Erythroblast (primary cell): ENCODE data around the gene RCAN2.

Source experiments
- DNase-seq, 2 experiments: peaks; one replicate each; lab custom pipeline; 2025; lab: John Stamatoyannopoulos, UW
- GATA1 ChIP-seq: IDR thresholded peaks from 2 replicates; pipeline ENCODE4 v1.6.1; 2011; ENCODE audit warnings: low read depth, mild to moderate bottlenecking, control low read depth, low read length, moderate library complexity
- POLR2A ChIP-seq: IDR thresholded peaks from 2 replicates; pipeline ENCODE4 v1.6.1; 2011; ENCODE audit warnings: mild to moderate bottlenecking, low read length

The RCAN2 gene

GRCh38 chr6:46234156-46234556 lies 257.1 kb downstream of the RCAN2 start:
- TF ChIP-seq GATA1 (no peak), POLR2A (no peak)
- DNase-seq: no peak

GRCh38 chr6:46233129-46233528 lies 258.1 kb downstream of the RCAN2 start:
- DNase-seq: no peak
- no peak for TF ChIP-seq GATA1
- no peak for TF ChIP-seq POLR2A

DNA sequence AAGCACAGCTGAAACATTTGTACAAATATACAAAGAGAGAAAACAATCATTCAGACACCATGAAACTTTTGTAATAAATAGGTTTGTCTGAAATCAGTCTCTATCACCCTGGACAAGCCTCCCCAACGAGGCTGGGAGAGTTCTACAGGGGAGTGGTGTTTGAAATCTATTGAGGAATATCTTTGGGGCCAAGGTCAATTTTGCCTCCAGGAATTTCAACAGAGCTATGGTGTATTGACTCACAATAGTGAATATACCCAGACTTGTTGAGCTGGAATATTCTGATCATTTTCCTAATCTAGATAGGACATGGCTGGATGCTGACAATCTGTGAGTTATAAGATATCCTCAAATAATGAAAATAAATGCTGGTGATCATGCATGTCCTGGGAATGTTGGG lies 269.0 kb downstream of the RCAN2 start:
- TF ChIP-seq GATA1: no peak
- TF ChIP-seq POLR2A: no peak
- no peak for DNase-seq

DNA sequence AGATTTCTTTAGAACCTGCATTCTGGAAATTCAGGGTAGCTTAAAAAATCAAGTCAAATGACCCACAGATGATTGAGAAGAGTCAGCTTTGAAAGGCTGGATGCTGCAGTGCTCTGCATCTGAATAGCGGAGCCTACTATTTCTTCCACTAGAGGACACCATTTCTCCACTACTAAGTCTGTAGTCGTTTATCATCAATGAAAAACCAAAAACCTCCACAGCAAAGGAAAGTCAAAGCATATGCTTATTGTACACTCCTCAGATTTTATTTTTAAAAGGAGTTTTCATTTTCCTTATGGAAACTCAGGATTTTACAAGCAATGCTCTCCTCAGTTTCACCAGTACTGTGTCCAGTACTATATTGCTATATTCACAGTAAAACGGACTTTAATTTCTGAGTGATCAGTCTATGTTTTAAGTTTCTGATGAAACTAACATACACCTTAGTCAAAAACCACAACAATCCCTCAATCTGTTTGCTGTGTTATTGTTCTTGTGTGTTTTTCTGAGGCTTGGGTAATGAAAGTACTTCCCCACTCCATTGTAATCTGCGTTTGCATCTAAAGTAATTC lies 269.9 kb downstream of the RCAN2 start:
- TF ChIP-seq GATA1 (no peak), POLR2A (no peak)
- peak; percentile 13 to 27 for DNase-seq

DNA sequence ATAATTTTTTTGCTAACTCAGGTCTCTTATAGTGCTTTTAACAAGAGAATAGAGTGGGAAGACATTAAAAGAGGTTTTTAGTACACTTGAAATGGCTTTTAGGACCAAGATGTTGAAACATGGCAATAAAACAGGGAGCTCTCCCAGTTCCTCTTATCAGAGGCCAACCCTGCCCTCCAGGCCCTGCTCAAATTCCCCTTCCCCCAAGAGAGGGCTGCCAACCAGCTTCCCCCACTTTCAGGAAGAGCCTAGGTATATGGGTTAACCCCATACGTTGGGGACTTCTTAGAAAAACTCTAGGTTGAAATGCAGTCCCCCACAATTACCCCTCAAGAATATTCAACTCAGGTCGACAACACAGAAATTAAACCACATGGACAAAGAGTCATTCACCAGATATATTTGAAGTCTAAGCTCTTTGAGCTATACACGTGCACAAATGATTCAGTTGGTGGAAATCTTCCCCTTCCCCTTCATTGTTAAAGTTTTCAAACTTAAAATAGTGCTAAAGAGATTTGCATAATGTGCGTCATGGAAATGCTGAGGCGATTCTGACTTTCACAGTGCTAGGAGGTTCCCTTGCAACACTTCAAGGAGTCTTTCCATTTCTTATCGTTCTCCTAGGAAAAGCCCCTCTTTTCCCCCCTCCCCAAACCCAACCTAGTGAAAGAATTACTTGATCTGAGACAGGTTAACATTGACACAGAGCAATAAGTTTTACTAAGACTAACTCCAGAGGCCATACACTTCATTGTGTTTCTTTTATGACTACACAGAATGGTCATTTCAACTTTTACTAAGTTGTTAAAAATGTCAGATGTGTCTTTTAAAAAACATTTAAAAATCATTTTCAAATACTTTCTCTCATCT lies 270.7 kb downstream of the RCAN2 start:
- no peak for DNase-seq

DNA sequence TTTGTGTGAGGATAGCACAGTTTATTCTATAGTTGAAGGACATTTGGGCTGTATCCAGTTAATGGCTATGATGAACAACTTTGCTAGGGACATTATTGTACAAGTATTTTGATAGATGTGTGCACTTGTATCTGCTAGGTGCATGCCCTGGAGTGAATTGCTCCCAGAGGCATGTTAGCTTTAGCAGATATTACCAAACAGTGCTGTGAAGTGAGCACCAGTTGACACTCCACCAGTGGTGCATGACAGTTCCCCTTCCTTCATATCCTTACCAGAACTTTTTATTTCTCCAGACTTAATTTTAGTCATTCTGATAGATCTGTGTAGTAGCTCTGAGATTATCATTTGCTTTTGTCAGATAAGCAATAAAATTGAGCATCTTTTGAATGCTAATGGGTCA lies 271.6 kb downstream of the RCAN2 start:
- DNase-seq: no peak
- TF ChIP-seq POLR2A: no peak
- no peak for TF ChIP-seq GATA1

More for the DNA sequence above, 270.7 kb downstream of the RCAN2 start:
- no peak for TF ChIP-seq GATA1
- TF ChIP-seq POLR2A: no peak

DNA sequence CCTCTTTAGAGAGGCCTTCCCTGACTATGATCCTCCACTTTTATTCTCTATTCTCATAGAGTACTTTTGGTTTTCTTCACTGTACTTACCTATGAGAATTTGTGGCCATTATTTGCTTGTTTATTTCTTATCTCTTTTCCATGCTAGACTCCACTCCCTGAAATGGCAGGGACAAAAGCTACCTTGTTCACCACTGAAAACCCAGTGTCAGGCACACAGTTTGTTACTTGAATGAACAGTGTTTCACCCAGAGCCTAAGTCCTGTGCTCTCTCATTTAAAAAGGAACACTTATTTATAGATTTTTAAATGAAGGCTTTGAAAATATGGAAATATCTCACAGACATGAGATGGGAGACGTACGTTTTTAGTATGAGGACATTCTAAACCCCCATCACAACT lies 272.8 kb downstream of the RCAN2 start:
- DNase-seq: no peak
- TF ChIP-seq POLR2A (no peak), GATA1 (no peak)

GRCh38 chr6:46217671-46218131 lies 273.5 kb downstream of the RCAN2 start:
- no peak for TF ChIP-seq GATA1
- no peak for TF ChIP-seq POLR2A
- DNase-seq: peak in 1 of 2 experiments; percentile 3

DNA sequence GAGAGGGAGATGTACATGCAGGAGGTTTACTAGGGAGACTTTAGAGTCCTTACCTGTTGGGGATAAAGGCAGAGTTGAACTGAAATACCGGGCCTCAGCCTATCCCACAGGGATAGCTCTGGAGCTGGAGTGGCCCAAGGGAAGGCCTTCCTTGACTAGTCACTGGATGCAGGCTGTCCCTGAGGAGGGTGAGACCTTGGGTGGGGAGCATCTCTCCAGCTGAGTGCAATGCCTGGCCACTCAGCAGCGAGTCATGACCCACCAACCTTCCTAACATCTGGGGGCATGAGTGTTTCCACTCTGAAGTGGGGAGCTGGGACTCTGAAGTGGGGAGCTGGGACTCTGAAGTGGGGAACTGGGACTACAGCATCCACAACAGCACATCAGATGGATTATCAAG lies 274.4 kb downstream of the RCAN2 start:
- no peak for TF ChIP-seq GATA1
- TF ChIP-seq POLR2A: no peak

GRCh38 chr6:46215777-46216176 lies 275.5 kb downstream of the RCAN2 start:
- no peak for TF ChIP-seq POLR2A
- no peak for TF ChIP-seq GATA1
- DNase-seq: no peak

More for the DNA sequence above, 274.4 kb downstream of the RCAN2 start:
- no peak for DNase-seq

- no peak for DNase-seq
- TF ChIP-seq POLR2A (no peak), GATA1 (no peak)
These were observed 276.0 kb downstream of the RCAN2 start for GRCh38 chr6:46215213-46215612.

DNA sequence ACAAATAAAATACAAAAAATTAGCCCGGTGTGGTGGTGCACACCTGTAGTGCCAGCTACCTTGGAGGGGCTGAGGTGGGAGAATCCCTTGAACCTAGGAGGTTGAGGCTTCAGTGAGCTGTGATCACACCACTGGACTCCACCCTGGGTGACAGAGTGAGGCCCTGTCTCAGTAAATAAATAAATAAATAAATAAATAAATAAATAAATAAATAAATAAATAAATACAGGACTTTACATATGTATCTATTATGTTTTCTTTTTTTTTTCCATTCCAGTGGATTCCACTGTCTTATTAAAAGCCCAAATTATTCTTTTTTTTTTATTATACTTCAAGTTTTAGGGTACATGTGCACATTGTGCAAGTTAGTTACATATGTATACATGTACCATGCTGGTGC lies 279.3 kb downstream of the RCAN2 start:
- TF ChIP-seq POLR2A: no peak
- no peak for TF ChIP-seq GATA1
- DNase-seq: no peak

GRCh38 chr6:46210294-46210693 lies 281.0 kb downstream of the RCAN2 start:
- TF ChIP-seq GATA1 (no peak), POLR2A (no peak)
- DNase-seq: no peak

GRCh38 chr6:46208303-46208702 lies 282.9 kb downstream of the RCAN2 start:
- TF ChIP-seq POLR2A (no peak), GATA1 (no peak)
- no peak for DNase-seq

GRCh38 chr6:46207174-46207573 lies 284.1 kb downstream of the RCAN2 start:
- TF ChIP-seq GATA1: no peak
- TF ChIP-seq POLR2A: no peak
- DNase-seq: no peak
